Measurements from ENCODE around the gene CSF2.
"Not testable (repeated sequence)": the region's sequence is repeated elsewhere in the genome, so short reads cannot be mapped to it uniquely, and the experiment has no call there.

Gene CSF2

GRCh38 chr5:132114150-132115121, 40.8 kb downstream of the CSF2 start:
- no peak for DNase-seq

- no peak for DNase-seq
Observed at GRCh38 chr5:132115375-132115774, 41.8 kb downstream of the CSF2 start.

GRCh38 chr5:132116072-132116471, 42.5 kb downstream of the CSF2 start:
- no peak for DNase-seq

- not testable (repeated sequence) for DNase-seq
Observed at GRCh38 chr5:132116909-132117489, 43.4 kb downstream of the CSF2 start.

- DNase-seq = not testable (repeated sequence)
Observed at GRCh38 chr5:132120717-132121116, 47.1 kb downstream of the CSF2 start.

GRCh38 chr5:132122971-132123370, 49.4 kb downstream of the CSF2 start:
- DNase-seq = not testable (repeated sequence)

GRCh38 chr5:132123578-132123977, 50.0 kb downstream of the CSF2 start:
- DNase-seq = not testable (repeated sequence)

All from activated CD4-positive, alpha-beta T cell treated with anti-CD3 and anti-CD28 coated beads for 48 hours (primary cell).